ENCODE measurements around the gene TLE1.

TLE1 gene

DNA sequence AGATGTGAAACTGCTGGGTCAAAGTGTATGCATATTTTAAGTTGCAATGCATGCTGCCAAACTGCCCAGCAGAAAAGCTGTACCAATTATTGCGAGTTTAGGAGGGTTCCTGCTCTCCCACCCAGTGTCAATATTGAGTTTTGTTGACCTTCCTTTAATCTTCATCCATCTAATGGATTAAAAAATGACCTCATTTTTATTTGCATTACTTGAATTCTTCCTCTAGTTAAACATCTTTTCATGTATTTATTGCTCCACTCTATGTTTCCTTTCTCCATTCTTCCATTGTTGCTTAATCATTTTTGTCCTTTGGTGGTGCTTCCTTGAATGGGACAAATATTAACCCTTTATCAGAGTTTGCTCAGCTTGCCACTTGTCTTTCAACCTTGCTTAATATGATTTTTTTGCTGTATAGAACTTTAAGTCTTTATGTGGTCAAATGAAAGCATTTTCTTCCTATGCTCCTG is 32.4 kb downstream of the TLE1 start:
- no peaks in the 10 kb centered on the region for H3K27me3 ChIP-seq (ENCODE audit: insufficient read depth, low read depth)
- H3K4me2 ChIP-seq: no peak overlapping the region
- no peak overlapping the region for H2AFZ ChIP-seq (ENCODE audit: low read depth)

DNA sequence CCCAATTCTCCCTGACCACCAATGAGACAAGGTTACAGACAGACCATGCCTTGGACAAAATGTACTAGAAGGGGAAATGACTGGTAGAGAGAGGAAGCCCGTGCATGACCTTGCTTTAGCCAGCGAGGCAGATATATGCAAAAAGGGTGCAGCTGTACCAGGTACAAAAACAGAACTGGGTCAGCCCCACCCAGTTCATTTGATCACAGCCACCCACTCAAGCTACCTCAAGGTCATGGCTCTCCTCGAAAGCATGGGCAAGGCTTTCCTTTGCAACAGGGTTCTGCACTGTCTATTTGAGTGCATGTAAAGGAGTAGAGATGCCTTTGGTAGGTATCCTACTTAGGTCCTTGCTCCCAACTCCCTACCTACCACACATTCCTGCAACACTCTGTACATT is 33.3 kb downstream of the TLE1 start:
- no peaks in the 10 kb centered on the region for H3K4me1 ChIP-seq (ENCODE audit: low read depth, poor library complexity, severe bottlenecking)
- no peak overlapping the region for H3K9ac ChIP-seq
- H3K27ac ChIP-seq: no peak overlapping the region
- TF ChIP-seq, protein P1, sequence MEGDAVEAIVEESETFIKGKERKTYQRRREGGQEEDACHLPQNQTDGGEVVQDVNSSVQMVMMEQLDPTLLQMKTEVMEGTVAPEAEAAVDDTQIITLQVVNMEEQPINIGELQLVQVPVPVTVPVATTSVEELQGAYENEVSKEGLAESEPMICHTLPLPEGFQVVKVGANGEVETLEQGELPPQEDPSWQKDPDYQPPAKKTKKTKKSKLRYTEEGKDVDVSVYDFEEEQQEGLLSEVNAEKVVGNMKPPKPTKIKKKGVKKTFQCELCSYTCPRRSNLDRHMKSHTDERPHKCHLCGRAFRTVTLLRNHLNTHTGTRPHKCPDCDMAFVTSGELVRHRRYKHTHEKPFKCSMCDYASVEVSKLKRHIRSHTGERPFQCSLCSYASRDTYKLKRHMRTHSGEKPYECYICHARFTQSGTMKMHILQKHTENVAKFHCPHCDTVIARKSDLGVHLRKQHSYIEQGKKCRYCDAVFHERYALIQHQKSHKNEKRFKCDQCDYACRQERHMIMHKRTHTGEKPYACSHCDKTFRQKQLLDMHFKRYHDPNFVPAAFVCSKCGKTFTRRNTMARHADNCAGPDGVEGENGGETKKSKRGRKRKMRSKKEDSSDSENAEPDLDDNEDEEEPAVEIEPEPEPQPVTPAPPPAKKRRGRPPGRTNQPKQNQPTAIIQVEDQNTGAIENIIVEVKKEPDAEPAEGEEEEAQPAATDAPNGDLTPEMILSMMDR (conservative IDR thresholded peaks at IDR 0.05; ENCODE audit: low read depth, low read length): no peak
- no peak overlapping the region for H3K4me3 ChIP-seq (IDR thresholded peaks at IDR 0.05; ENCODE audit: insufficient read depth, low read depth, low read length)
- H2AFZ ChIP-seq (ENCODE audit: low read depth): no peak overlapping the region
- H3K27me3 ChIP-seq (ENCODE audit: insufficient read depth, low read depth): no peaks in the 10 kb centered on the region
- no peak overlapping the region for H3K4me2 ChIP-seq
- H4K20me1 ChIP-seq (ENCODE audit: insufficient read depth): no peaks in the 10 kb centered on the region
- H3K36me3 ChIP-seq (ENCODE audit: insufficient read depth): no peaks in the 10 kb centered on the region
- no peaks in the 10 kb centered on the region for H3K79me2 ChIP-seq (ENCODE audit: insufficient read depth, low read depth)

More for the DNA sequence above, 32.4 kb downstream of the TLE1 start:
- TF ChIP-seq, protein P1 (conservative IDR thresholded peaks at IDR 0.05; ENCODE audit: low read depth, low read length): no peak
- Histone ChIP-seq H3K4me1 (ENCODE audit: low read depth, poor library complexity, severe bottlenecking) (no peaks in the 10 kb centered on the region), H4K20me1 (ENCODE audit: insufficient read depth) (no peaks in the 10 kb centered on the region), H3K36me3 (ENCODE audit: insufficient read depth) (no peaks in the 10 kb centered on the region), H3K9ac (no peak overlapping the region), H3K27ac (no peak overlapping the region), H3K79me2 (ENCODE audit: insufficient read depth, low read depth) (no peaks in the 10 kb centered on the region), H3K4me3 (IDR thresholded peaks at IDR 0.05; ENCODE audit: insufficient read depth, low read depth, low read length) (no peak overlapping the region)

DNA sequence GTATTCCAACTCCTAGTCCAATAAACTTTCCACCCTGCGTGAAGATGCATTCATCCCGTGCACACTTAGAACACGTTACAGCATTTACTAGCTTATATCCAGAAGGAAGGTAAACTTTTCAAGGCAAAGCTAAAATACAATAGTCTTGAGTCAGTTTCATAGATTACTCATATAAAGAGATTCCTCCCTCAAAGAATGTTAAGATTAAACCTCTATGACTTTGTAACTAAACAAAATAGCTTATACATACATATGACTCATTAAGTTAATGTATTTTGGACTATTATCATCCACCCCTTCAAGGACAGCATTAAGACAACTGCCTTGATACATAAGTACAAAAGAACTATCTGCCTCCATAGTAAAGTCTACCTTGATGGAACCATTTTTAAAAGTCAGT is 36.1 kb downstream of the TLE1 start:
- Histone ChIP-seq H4K20me1 (ENCODE audit: insufficient read depth) (no peaks in the 10 kb centered on the region), H3K27ac (no peak overlapping the region), H3K4me2 (no peak overlapping the region), H2AFZ (ENCODE audit: low read depth) (no peak overlapping the region), H3K4me1 (ENCODE audit: low read depth, poor library complexity, severe bottlenecking) (no peaks in the 10 kb centered on the region), H3K79me2 (ENCODE audit: insufficient read depth, low read depth) (no peaks in the 10 kb centered on the region), H3K4me3 (IDR thresholded peaks at IDR 0.05; ENCODE audit: insufficient read depth, low read depth, low read length) (no peak overlapping the region), H3K36me3 (ENCODE audit: insufficient read depth) (no peaks in the 10 kb centered on the region), H3K27me3 (ENCODE audit: insufficient read depth, low read depth) (no peaks in the 10 kb centered on the region), H3K9ac (no peak overlapping the region)
- TF ChIP-seq, protein P1 (conservative IDR thresholded peaks at IDR 0.05; ENCODE audit: low read depth, low read length): no peak

DNA sequence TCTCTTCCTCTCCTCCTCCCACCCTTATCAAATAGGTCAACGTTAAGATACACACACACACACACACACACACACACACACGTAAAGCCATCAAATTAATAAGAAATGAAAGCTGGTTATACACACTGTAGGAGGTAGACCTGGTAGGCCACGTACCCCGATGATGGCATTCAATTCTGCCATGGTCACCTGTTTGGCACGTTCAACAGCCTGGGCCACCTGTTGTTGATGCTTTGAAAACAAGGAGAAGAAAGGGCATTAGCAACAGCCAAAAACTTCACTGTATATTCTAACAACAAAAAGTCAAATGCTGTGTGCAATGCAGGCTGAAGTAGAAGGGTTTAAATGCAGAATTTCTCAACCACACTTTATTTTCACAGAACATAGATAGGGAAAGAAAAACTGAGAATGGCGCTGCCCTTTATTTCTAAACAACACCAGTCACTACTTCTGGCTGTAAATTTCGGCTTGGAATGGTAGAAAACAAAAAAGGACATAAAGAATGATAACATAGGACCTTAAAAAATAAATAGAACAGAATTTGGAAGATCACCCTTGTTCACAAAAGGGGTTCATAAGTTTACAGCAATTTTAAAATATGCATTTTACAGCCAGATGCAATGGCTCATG is 37.2 kb downstream of the TLE1 start:
- Histone ChIP-seq H4K20me1 (ENCODE audit: insufficient read depth) (no peaks in the 10 kb centered on the region), H3K4me1 (ENCODE audit: low read depth, poor library complexity, severe bottlenecking) (no peaks in the 10 kb centered on the region), H3K4me2 (no peak overlapping the region), H3K27me3 (ENCODE audit: insufficient read depth, low read depth) (no peaks in the 10 kb centered on the region), H3K4me3 (IDR thresholded peaks at IDR 0.05; ENCODE audit: insufficient read depth, low read depth, low read length) (no peak overlapping the region), H3K9ac (no peak overlapping the region), H2AFZ (ENCODE audit: low read depth) (no peak overlapping the region), H3K79me2 (ENCODE audit: insufficient read depth, low read depth) (no peaks in the 10 kb centered on the region), H3K27ac (no peak overlapping the region), H3K36me3 (ENCODE audit: insufficient read depth) (no peaks in the 10 kb centered on the region)
- TF ChIP-seq, protein P1 (conservative IDR thresholded peaks at IDR 0.05; ENCODE audit: low read depth, low read length): no peak

All from KMS-11 (cell line).